NB4 (cell line): Measurements from ENCODE around the gene SREBF1.

Experiments
- DNase-seq: peaks from one replicate; pipeline ENCODE4 v3.0.0; 2010; ENCODE audit warnings: low read depth
- H3K4me3 ChIP-seq: one replicate; pipeline ENCODE4 v1.5.1; 2011; ENCODE audit warnings: mild to moderate bottlenecking, low read depth, low read length, moderate library complexity
- MYC ChIP-seq: IDR thresholded peaks from 2 replicates; pipeline ENCODE4 v1.6.1; 2011; ENCODE audit warnings: low read depth, low read length
- POLR2A ChIP-seq: IDR thresholded peaks from 2 replicates; pipeline ENCODE4 v1.6.1; 2011; ENCODE audit warnings: mild to moderate bottlenecking; ENCODE audit not compliant: insufficient read length; ENCODE audit errors: extremely low read depth
- TF ChIP-seq, protein P1 (sequence below): IDR thresholded peaks from one replicate; pipeline ENCODE4 v1.5.1; 2012; ENCODE audit warnings: low read depth, low read length
- TF ChIP-seq, protein P2 (sequence below): IDR thresholded peaks from 2 replicates; pipeline ENCODE4 v1.6.1; 2011; ENCODE audit warnings: low read depth, low read length

Gene SREBF1

DNA sequence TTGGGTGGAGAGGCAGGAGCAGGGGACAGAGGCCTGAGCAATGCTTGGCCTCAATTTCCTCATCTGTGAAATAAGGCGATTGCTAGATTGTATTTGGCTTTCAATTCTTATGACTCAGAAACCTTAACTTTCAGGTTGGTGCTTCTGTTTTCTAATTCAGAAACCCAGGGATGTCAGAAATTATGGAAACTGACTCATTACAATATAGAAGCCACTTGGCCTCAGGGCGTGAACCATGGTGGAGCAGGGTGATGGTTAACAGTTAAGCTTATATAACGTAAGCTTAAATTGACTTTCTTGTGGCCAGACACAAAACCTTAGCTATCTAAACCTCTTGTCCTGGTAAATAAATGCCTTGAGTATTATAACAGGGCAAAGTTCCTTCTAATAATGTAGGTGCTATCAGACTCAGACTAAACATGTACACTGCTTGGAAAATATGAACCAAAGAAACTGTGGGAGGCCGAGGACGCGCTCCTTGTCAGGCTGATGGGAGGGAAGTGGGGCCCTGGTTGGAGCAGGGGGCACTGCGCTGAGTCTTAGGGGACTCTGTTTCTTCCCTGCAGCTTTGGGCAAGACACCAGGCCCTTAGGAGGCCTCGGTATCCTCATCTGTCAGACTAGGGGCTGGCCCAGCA is 17.1 kb upstream of the SREBF1 start:
- H3K4me3 ChIP-seq = no peak overlapping the region
- DNase-seq = no peak
- TF ChIP-seq POLR2A (no peak), MYC (no peak)
- TF ChIP-seq, protein P1, sequence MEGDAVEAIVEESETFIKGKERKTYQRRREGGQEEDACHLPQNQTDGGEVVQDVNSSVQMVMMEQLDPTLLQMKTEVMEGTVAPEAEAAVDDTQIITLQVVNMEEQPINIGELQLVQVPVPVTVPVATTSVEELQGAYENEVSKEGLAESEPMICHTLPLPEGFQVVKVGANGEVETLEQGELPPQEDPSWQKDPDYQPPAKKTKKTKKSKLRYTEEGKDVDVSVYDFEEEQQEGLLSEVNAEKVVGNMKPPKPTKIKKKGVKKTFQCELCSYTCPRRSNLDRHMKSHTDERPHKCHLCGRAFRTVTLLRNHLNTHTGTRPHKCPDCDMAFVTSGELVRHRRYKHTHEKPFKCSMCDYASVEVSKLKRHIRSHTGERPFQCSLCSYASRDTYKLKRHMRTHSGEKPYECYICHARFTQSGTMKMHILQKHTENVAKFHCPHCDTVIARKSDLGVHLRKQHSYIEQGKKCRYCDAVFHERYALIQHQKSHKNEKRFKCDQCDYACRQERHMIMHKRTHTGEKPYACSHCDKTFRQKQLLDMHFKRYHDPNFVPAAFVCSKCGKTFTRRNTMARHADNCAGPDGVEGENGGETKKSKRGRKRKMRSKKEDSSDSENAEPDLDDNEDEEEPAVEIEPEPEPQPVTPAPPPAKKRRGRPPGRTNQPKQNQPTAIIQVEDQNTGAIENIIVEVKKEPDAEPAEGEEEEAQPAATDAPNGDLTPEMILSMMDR = no peak
- TF ChIP-seq, protein P2, sequence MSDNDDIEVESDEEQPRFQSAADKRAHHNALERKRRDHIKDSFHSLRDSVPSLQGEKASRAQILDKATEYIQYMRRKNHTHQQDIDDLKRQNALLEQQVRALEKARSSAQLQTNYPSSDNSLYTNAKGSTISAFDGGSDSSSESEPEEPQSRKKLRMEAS = no peak

DNA sequence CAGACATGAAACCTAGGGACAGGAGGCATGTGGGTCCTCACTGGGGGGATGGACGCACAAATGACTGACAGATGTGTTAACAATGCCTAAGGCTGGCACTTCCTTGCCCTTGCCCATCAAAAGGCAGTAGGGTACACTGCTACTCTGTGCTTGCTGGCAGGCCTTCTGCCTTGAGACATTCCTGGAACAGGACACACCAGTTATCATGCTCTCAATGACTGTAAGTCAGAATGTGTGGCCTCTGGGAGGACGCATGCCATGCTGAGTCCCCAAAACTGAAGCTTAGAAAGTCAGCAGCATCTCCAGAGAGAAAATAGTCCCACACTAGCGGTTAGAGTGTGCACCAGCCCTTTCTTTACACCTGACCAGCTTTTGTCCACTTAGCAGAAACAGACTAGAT is 16.1 kb upstream of the SREBF1 start:
- DNase-seq = no peak
- no peak overlapping the region for H3K4me3 ChIP-seq
- TF ChIP-seq POLR2A = no peak
- TF ChIP-seq, protein P2 = no peak
- TF ChIP-seq MYC = no peak
- TF ChIP-seq, protein P1 = no peak

DNA sequence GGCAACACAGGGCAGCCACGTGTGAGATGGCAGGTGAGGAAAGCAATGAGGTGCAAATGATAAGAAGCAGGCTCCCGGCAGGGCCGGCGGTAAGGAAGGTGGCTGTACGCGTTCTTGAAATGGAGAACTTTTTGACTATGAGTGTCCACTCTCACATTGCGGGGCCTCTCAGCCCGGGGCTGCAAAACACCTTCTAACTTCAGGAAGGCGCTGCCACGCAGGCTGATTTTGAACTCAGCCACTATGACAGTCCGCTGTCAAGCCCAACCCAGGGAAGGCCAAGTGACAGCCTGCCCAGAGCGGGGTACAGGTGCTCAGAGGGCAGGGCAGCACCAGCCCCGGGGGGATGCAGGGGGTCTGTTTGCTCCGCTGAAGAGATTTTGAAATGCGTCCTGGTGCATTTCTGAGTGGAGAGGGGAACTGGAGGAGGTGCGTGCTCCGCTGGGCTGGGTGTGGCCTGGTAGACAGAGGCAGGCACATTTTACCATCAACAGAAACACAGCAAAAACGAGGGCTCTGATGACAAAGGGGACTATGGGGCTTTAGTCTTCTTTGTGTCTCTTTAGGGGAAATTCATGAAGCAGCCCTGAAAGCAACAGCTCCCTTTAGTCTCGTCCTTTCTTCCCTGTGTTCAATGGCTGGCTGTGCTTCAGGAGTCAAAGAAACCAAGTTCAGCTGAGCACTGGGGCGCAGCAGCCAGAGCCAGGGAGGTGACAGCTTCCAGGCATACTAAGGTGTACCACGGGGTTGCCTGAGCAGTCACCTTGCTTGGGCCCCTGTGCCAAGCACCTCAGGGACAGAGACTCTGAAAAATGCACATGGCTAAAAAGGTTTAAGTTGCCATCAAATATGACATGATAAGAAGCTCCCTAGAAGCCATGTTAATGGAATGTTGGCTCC is 14.6 kb upstream of the SREBF1 start:
- H3K4me3 ChIP-seq = no peak overlapping the region
- TF ChIP-seq, protein P2 = no peak
- no peak for TF ChIP-seq POLR2A
- TF ChIP-seq, protein P1 = no peak
- no peak for TF ChIP-seq MYC
- DNase-seq = no peak

DNA sequence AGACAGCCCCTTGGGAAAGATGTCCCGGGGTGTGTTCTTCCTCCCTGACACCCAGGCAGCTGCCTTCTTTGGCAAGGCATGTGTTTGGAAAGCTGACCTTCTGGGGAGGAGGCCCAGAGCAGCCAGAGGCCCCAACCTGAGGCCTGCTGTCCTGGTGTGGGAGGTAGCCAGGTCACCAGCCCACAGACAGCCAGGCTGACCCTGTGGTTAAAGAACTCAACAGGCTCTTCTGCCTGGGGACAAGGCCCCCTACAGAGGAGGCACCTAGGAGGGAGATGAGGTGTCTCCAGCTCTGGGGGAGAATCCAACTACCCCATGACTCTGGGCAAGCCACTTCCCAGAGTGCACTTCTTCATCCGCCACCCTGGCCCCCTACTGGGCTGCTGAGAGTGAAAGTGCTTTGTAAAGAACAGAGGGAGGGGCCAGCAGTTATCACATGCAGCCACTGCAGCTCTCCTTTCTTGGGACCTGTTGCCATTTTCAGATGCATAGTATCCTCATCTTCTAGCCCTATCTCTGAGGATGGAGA is 13.1 kb upstream of the SREBF1 start:
- TF ChIP-seq, protein P2 = peak; percentile 75
- TF ChIP-seq, protein P1 = peak; percentile 42
- no peak for TF ChIP-seq MYC
- TF ChIP-seq POLR2A = peak; percentile 49
- peak; percentile 95 for DNase-seq
- H3K4me3 ChIP-seq = no peak overlapping the region

DNA sequence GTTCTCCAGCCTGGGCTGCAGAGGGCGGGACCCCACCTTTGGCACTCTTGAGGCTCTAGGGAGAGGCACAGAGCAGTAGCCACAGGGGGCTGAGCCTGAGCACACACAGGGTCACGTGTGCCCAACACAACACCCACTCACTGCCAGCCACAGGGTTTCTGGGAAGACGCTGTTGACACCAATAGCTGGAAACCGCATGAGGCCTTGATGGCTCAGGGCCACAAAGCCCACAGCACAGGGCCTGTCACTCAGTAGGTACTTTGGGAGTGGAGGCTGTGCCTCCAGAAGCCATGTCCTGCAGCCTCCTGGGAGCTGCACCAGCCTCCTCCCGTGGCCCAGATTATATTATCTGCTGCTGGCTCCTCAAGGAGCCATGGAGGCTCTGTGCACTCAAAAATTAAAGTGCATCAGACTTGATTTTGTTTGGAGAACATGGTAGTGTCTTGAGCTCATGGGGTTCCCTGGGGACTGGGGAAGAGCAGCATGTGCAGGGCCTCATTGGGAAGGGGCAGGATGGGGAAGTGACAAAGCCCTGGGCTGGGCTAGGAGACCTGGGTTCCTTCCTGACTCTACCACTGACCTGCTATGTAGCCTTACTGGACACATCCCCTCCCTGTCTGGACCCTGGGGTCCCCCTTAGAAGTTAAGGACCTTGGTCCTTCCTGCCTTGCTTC is 12.5 kb upstream of the SREBF1 start:
- no peak overlapping the region for H3K4me3 ChIP-seq
- peak; percentile 97 for DNase-seq
- TF ChIP-seq, protein P2 = peak; percentile 98
- peak; percentile 50; the same call in 1 of the 2 replicates for TF ChIP-seq MYC
- TF ChIP-seq, protein P1 = no peak
- TF ChIP-seq POLR2A = no peak
